Measurements from ENCODE around the gene FLT1. TPM values are rescaled to one million over a fixed set of nuclear protein-coding genes. Genes with fewer than 3 reads are reported as not detected.

The FLT1 gene
- polyA plus RNA-seq, 4 donors = 0.45 to 8.8 (median 3.0) TPM

GRCh38 chr13:28338006-28338574 lies 156.8 kb downstream of the FLT1 start:
- DNase-seq = peak in 1 of 2 donors; percentile 16

GRCh38 chr13:28337166-28338005 lies 157.5 kb downstream of the FLT1 start:
- Histone ChIP-seq H3K9me3 (ENCODE audit: control insufficient read depth in 2 of 2, insufficient read depth in 1 of 2, low read depth in 1 of 2, low read length in 1 of 2) (no peaks in the 10 kb centered on the region), H3K4me1 (ENCODE audit: control insufficient read depth in 3 of 3, insufficient read depth in 2 of 3, low read depth in 1 of 3, low read length in 2 of 3) (peaks cover 0 to 12% (median 0%) of the 10 kb centered on the region in 3 donors), H3K27me3 (ENCODE audit: control insufficient read depth in 3 of 3, insufficient read depth in 3 of 3, low read length in 3 of 3) (no peaks in the 10 kb centered on the region), H3K27ac (ENCODE audit: low read depth in 1 of 3, low read length in 2 of 3) (no peak overlapping the region), H3K36me3 (ENCODE audit: control insufficient read depth in 3 of 3, insufficient read depth in 2 of 3, low read depth in 1 of 3, low read length in 3 of 3) (no peaks in the 10 kb centered on the region), H3K4me3 (ENCODE audit: low read depth in 1 of 3, low read length in 3 of 3) (no peak overlapping the region)
- FAIRE-seq (no peak), DNase-seq (peak in 1 of 2 donors; percentile 36)
- 45 to 52% (median 52%) methylated on average over 4 of the region's 4 CpGs for WGBS, 3 donors

More at GRCh38 chr13:28338006-28338574, 156.8 kb downstream of the FLT1 start:
- no peak for FAIRE-seq
- WGBS, 3 donors = 66 to 80% (median 73%) methylated on average over 4 of the region's 4 CpGs
- Histone ChIP-seq H3K9me3 (ENCODE audit: control insufficient read depth in 2 of 2, insufficient read depth in 1 of 2, low read depth in 1 of 2, low read length in 1 of 2) (no peaks in the 10 kb centered on the region), H3K27ac (ENCODE audit: low read depth in 1 of 3, low read length in 2 of 3) (no peak overlapping the region), H3K36me3 (ENCODE audit: control insufficient read depth in 3 of 3, insufficient read depth in 2 of 3, low read depth in 1 of 3, low read length in 3 of 3) (no peaks in the 10 kb centered on the region), H3K27me3 (ENCODE audit: control insufficient read depth in 3 of 3, insufficient read depth in 3 of 3, low read length in 3 of 3) (no peaks in the 10 kb centered on the region), H3K4me1 (ENCODE audit: control insufficient read depth in 3 of 3, insufficient read depth in 2 of 3, low read depth in 1 of 3, low read length in 2 of 3) (peaks cover 0 to 12% (median 0%) of the 10 kb centered on the region in 3 donors), H3K4me3 (ENCODE audit: low read depth in 1 of 3, low read length in 3 of 3) (no peak overlapping the region)

GRCh38 chr13:28336193-28336657 lies 158.7 kb downstream of the FLT1 start:
- H3K27me3 ChIP-seq (ENCODE audit: control insufficient read depth in 3 of 3, insufficient read depth in 3 of 3, low read length in 3 of 3) = no peaks in the 10 kb centered on the region
- 73 to 77% (median 73%) methylated on average over 3 of the region's 3 CpGs for WGBS, 3 donors

GRCh38 chr13:28333204-28333881 lies 161.6 kb downstream of the FLT1 start:
- Histone ChIP-seq H3K36me3 (ENCODE audit: control insufficient read depth in 3 of 3, insufficient read depth in 2 of 3, low read depth in 1 of 3, low read length in 3 of 3) (no peaks in the 10 kb centered on the region), H3K9me3 (ENCODE audit: control insufficient read depth in 2 of 2, insufficient read depth in 1 of 2, low read depth in 1 of 2, low read length in 1 of 2) (no peaks in the 10 kb centered on the region), H3K27ac (ENCODE audit: low read depth in 1 of 3, low read length in 2 of 3) (no peak overlapping the region), H3K4me1 (ENCODE audit: control insufficient read depth in 3 of 3, insufficient read depth in 2 of 3, low read depth in 1 of 3, low read length in 2 of 3) (peaks cover 0 to 6% (median 0%) of the 10 kb centered on the region in 3 donors), H3K27me3 (ENCODE audit: control insufficient read depth in 3 of 3, insufficient read depth in 3 of 3, low read length in 3 of 3) (no peaks in the 10 kb centered on the region), H3K4me3 (ENCODE audit: low read depth in 1 of 3, low read length in 3 of 3) (no peak overlapping the region)
- DNase-seq (no peak), FAIRE-seq (no peak)
- WGBS, 3 donors = 83 to 91% (median 85%) methylated on average over 2 of the region's 2 CpGs

More at GRCh38 chr13:28336193-28336657, 158.7 kb downstream of the FLT1 start:
- no peaks in the 10 kb centered on the region for H3K9me3 ChIP-seq (ENCODE audit: control insufficient read depth in 2 of 2, insufficient read depth in 1 of 2, low read depth in 1 of 2, low read length in 1 of 2)
- DNase-seq (no peak), FAIRE-seq (no peak)
- no peak overlapping the region for H3K27ac ChIP-seq (ENCODE audit: low read depth in 1 of 3, low read length in 2 of 3)
- H3K36me3 ChIP-seq (ENCODE audit: control insufficient read depth in 3 of 3, insufficient read depth in 2 of 3, low read depth in 1 of 3, low read length in 3 of 3) = no peaks in the 10 kb centered on the region
- H3K4me3 ChIP-seq (ENCODE audit: low read depth in 1 of 3, low read length in 3 of 3) = no peak overlapping the region
- H3K4me1 ChIP-seq (ENCODE audit: control insufficient read depth in 3 of 3, insufficient read depth in 2 of 3, low read depth in 1 of 3, low read length in 2 of 3) = peaks cover 0 to 9% (median 0%) of the 10 kb centered on the region in 3 donors

GRCh38 chr13:28329395-28330158 lies 165.4 kb downstream of the FLT1 start:
- no peaks in the 10 kb centered on the region for H3K9me3 ChIP-seq (ENCODE audit: control insufficient read depth in 2 of 2, insufficient read depth in 1 of 2, low read depth in 1 of 2, low read length in 1 of 2)
- H3K4me3 ChIP-seq (ENCODE audit: low read depth in 1 of 3, low read length in 3 of 3) = no peak overlapping the region
- no peaks in the 10 kb centered on the region for H3K36me3 ChIP-seq (ENCODE audit: control insufficient read depth in 3 of 3, insufficient read depth in 2 of 3, low read depth in 1 of 3, low read length in 3 of 3)
- H3K4me1 ChIP-seq (ENCODE audit: control insufficient read depth in 3 of 3, insufficient read depth in 2 of 3, low read depth in 1 of 3, low read length in 2 of 3) = peaks cover 0 to 2% (median 0%) of the 10 kb centered on the region in 3 donors
- no peak overlapping the region for H3K27ac ChIP-seq (ENCODE audit: low read depth in 1 of 3, low read length in 2 of 3)
- WGBS, 3 donors = 75 to 83% (median 82%) methylated on average over 16 to 17 of the region's 17 CpGs
- H3K27me3 ChIP-seq (ENCODE audit: control insufficient read depth in 3 of 3, insufficient read depth in 3 of 3, low read length in 3 of 3) = no peaks in the 10 kb centered on the region
- FAIRE-seq (no peak), DNase-seq (no peak)

GRCh38 chr13:28328271-28328607 lies 166.7 kb downstream of the FLT1 start:
- Histone ChIP-seq H3K9me3 (ENCODE audit: control insufficient read depth in 2 of 2, insufficient read depth in 1 of 2, low read depth in 1 of 2, low read length in 1 of 2) (no peaks in the 10 kb centered on the region), H3K4me1 (ENCODE audit: control insufficient read depth in 3 of 3, insufficient read depth in 2 of 3, low read depth in 1 of 3, low read length in 2 of 3) (peaks cover 0 to 2% (median 0%) of the 10 kb centered on the region in 3 donors), H3K36me3 (ENCODE audit: control insufficient read depth in 3 of 3, insufficient read depth in 2 of 3, low read depth in 1 of 3, low read length in 3 of 3) (no peaks in the 10 kb centered on the region), H3K4me3 (ENCODE audit: low read depth in 1 of 3, low read length in 3 of 3) (no peak overlapping the region), H3K27ac (ENCODE audit: low read depth in 1 of 3, low read length in 2 of 3) (no peak overlapping the region), H3K27me3 (ENCODE audit: control insufficient read depth in 3 of 3, insufficient read depth in 3 of 3, low read length in 3 of 3) (no peaks in the 10 kb centered on the region)
- 87 to 91% (median 89%) methylated on average over 8 of the region's 8 CpGs for WGBS, 3 donors
- DNase-seq = no peak
- no peak for FAIRE-seq

- no peak overlapping the region for H3K4me3 ChIP-seq (ENCODE audit: low read depth in 1 of 3, low read length in 3 of 3)
- 86 to 92% (median 92%) methylated on average over 14 of the region's 14 CpGs for WGBS, 3 donors
- peaks cover 0 to 2% (median 0%) of the 10 kb centered on the region in 3 donors for H3K4me1 ChIP-seq (ENCODE audit: control insufficient read depth in 3 of 3, insufficient read depth in 2 of 3, low read depth in 1 of 3, low read length in 2 of 3)
- no peak overlapping the region for H3K27ac ChIP-seq (ENCODE audit: low read depth in 1 of 3, low read length in 2 of 3)
- H3K9me3 ChIP-seq (ENCODE audit: control insufficient read depth in 2 of 2, insufficient read depth in 1 of 2, low read depth in 1 of 2, low read length in 1 of 2) = no peaks in the 10 kb centered on the region
- no peaks in the 10 kb centered on the region for H3K36me3 ChIP-seq (ENCODE audit: control insufficient read depth in 3 of 3, insufficient read depth in 2 of 3, low read depth in 1 of 3, low read length in 3 of 3)
- no peak for DNase-seq
- no peak for FAIRE-seq
- no peaks in the 10 kb centered on the region for H3K27me3 ChIP-seq (ENCODE audit: control insufficient read depth in 3 of 3, insufficient read depth in 3 of 3, low read length in 3 of 3)
These were observed 167.3 kb downstream of the FLT1 start for GRCh38 chr13:28327373-28328270.

All from small intestine (tissue), 7 donors.